Neural progenitor cell (in vitro differentiated cells): ENCODE data around the gene GABRB1.

ENCODE experiments used
- EZH2phosphoT487 ChIP-seq: fragments of 200-600 bp; sonication (generic); IDR thresholded peaks from 2 replicates; pipeline ENCODE4 v1.6.1; 2017; ENCODE audit warnings: antibody characterized with exemption
- TF ChIP-seq, protein P1 (sequence below): fragments of 200-600 bp; sonication (generic); IDR thresholded peaks from 2 replicates; pipeline ENCODE4 v1.5.1; 2017; ENCODE audit warnings: antibody characterized with exemption, mild to moderate bottlenecking

DNA sequence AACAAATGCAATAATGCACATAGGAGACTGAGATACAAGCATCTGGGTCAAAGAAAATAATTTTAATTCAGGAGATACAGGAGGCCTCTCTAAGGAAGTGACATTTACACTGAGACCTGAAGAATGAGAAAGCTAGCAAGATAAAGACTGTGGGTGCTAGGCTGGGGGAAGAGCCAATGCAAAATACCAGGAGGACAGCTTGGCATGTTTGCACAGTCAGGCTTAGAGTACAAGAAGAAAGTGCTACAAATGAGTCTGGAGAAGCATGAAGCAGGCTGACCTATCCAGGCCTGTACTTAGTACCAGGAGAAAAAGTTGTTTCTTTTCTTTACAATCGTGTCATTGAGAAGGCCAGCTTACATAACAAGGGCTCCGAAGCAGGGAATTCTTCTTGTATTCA lies 56.9 kb downstream of the GABRB1 start:
- TF ChIP-seq, protein P1, sequence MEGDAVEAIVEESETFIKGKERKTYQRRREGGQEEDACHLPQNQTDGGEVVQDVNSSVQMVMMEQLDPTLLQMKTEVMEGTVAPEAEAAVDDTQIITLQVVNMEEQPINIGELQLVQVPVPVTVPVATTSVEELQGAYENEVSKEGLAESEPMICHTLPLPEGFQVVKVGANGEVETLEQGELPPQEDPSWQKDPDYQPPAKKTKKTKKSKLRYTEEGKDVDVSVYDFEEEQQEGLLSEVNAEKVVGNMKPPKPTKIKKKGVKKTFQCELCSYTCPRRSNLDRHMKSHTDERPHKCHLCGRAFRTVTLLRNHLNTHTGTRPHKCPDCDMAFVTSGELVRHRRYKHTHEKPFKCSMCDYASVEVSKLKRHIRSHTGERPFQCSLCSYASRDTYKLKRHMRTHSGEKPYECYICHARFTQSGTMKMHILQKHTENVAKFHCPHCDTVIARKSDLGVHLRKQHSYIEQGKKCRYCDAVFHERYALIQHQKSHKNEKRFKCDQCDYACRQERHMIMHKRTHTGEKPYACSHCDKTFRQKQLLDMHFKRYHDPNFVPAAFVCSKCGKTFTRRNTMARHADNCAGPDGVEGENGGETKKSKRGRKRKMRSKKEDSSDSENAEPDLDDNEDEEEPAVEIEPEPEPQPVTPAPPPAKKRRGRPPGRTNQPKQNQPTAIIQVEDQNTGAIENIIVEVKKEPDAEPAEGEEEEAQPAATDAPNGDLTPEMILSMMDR: no peak
- no peak for TF ChIP-seq EZH2phosphoT487
